ENCODE measurements around the gene POLR2C.
"Not testable (repeated sequence)": the region's sequence is repeated elsewhere in the genome, so short reads cannot be mapped to it uniquely, and the experiment has no call there.

POLR2C gene

GRCh38 chr16:57479976-57480753 is 17.7 kb downstream of the POLR2C start:
- no peak for DNase-seq (ENCODE audit: low spot score)

- DNase-seq (ENCODE audit: low spot score), result no peak
Observed at GRCh38 chr16:57480754-57481230, 18.3 kb downstream of the POLR2C start.

- DNase-seq (ENCODE audit: low spot score), result no peak
Observed at GRCh38 chr16:57481421-57481820, 18.9 kb downstream of the POLR2C start.

- no peak for DNase-seq (ENCODE audit: low spot score)
Observed at GRCh38 chr16:57482845-57483545, 20.5 kb downstream of the POLR2C start.

GRCh38 chr16:57483725-57484514 is 21.4 kb downstream of the POLR2C start:
- DNase-seq (ENCODE audit: low spot score), result no peak

- DNase-seq (ENCODE audit: low spot score), result no peak
Observed at GRCh38 chr16:57484515-57485005, 22.1 kb downstream of the POLR2C start.

DNA sequence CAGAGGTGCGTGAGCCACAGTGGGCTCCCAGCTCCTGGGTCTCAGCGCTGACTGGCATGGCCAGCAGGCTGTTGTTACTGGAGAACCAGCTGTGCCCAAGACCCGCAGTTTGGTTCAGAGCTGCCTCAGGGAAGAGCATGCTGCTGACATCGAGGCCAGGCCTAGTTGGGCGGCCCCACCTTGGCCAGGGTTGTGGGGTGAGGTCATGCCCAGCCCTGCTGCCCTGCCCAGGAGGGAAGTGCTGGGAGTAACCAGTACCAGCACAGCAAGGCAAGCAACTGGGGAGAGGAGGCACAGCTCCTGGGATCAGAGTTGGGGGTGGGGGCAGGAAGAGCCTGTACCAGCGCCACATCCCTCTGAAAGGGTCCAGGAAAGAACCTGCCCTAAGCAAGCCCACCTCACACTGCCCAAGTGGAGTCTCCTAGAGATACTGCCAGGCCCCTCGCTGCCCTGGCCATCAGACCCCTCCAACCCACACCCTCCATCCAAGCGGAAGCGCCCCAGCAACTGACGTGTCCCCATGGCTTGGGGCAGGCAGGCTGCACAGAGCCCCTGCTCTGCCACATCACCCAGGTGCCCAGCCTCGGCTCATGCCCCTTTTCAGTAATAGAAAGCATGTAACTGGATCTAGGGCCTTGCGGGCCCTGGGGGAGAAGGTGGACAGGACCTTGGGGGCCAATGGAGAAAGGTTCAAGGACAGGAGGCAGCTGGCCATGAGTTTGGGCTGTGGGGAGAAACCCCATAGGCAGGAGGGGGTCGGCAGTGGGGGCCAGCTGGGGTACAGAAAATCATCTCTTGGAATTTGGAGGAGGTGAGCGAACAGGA is 22.8 kb downstream of the POLR2C start:
- DNase-seq (ENCODE audit: low spot score), result no peak

DNA sequence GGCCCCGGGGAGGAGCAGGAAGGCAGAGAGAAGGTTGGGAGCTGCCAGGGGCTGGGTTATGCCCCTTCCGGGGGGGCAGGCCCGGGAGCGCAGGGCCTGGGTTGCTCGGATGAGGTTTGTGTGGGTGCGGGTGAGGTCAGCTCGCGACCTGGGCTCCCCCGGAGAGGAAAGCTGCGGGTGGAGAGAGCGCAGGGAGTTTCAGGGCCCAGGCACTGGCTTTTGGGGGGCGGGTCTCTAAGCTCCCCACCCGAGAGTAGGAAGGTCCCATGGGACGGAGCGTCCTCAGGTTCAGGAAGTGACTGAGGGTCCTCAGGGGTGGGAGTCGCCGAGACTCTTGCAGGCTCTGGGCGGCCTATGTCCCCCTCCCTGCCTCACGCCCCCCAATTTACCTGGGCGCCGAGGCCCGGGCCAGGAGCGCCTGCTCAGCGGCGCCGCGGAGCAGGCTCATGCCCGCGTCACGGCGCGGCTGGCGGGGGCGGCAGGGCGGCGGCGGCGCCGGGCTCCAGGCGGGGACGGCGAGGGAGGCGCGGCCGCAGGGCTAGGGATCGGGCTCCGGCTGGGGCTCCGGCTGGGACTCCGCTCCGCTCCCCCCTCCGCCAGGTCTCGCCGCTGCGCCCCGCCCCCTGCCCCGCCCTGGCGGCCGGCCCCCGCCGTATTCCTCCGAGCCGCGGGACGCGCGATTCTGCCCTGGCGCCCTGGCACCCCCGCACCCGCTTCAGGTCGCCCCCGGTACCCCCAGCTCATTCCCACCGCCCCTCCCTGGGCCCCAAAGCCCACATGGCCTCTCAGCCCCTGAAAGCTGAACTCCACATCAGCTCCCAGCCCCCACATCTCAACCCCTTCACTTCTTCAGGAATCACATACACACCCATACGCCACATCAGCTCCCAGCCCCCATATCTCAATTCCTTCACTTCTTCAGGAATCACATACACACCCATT is 23.7 kb downstream of the POLR2C start, which contains the start of gene DOK4:
Gene DOK4, minus strand, starts transcription at position 578 of the 942 bp plus-strand sequence. CDS start 6,986 bp downstream, outside the sequence.
- peak; percentile 70 for DNase-seq (ENCODE audit: low spot score)

DNA sequence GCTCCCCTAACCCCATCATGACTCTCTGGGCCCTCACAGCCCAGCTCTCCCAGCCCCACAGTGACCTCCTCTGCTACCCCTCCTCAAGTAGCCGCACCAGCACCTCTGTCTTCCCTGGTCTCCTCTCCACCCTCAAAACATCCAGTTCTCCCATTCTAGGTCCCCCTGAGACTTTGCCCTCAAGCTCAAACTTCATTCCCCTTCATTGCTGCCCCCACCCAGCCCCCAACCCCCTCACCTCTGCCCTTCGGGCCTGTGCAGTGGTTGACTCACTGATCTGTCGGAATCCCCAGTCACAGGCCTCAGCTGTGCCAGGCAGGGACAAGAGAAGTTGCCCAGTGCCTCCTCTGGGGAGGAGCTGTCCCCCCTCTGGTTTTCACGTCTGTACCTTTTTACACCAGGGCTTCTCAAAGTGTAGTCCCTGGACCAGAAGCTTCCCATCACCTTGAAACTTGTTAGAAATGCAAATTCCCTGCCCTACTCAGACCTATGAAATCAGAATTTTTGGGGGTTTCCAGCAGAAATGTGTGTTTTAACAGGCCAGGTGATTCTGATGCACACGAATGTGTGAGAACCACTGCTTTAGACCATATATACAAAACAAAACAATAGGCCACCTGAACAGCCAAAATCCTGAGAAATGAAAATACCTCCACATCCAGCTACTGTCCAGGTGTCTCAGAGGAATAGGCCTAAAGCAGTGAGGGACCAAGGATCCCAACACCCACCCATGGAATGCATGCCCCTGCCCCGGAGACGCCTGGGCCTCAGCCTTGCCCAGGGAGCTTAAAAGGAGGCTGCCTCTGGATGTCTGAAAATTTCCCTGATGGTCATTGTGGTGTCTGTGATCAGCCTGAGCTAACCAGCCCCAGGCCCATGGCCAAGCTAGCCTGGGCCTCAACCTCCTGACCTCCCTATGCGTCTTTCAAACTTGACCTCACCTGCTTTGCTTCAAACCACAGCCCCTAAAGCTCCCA is 24.7 kb downstream of the POLR2C start:
- no peak for DNase-seq (ENCODE audit: low spot score)

DNA sequence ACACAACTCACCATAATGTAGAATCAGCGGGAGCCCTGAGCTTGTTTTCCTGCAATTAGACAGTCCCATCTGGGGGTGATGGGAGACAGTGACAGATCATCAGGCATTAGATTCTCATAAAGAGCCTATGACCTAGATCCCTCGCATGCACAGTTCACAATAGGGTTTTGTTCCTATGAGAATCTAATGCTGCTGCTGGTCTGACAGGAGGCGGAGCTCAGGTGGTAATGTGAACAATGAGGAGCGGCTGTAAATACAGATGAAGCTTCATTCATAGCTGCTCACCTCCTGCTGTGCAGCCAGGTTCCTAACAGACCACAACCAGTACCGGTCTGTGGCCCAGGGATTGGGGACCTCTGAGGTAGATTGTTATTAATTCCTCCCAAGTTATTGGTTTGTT is 26.8 kb downstream of the POLR2C start:
- DNase-seq (ENCODE audit: low spot score), result no peak

DNA sequence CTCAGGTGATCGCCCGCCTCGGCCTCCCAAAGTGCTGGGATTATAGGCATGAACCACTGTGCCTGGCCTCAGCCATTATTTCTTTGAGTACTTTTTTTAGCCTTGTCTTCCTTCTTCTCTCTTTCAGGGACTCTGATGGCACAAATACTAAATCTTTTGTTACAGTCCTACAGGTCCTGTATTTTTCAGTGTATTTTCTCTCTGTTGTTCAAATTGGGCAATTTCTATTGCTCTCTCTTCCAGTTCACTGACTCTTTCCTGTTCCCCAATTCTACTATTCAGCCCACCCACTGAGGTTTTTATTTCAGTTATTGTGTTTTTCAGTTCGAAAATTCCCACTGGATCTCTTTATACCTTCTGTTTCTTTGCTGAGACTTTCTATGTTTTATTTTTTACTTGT is 31.3 kb downstream of the POLR2C start:
- no peak for DNase-seq (ENCODE audit: low spot score)

GRCh38 chr16:57497121-57497520 is 34.6 kb downstream of the POLR2C start:
- DNase-seq (ENCODE audit: low spot score), result no peak

- DNase-seq (ENCODE audit: low spot score), result no peak
Observed at GRCh38 chr16:57498031-57498430, 35.6 kb downstream of the POLR2C start.

- DNase-seq (ENCODE audit: low spot score), result not testable (repeated sequence)
Observed at GRCh38 chr16:57499941-57500340, 37.5 kb downstream of the POLR2C start.

GRCh38 chr16:57500578-57501111 is 38.2 kb downstream of the POLR2C start:
- no peak for DNase-seq (ENCODE audit: low spot score)

DNA sequence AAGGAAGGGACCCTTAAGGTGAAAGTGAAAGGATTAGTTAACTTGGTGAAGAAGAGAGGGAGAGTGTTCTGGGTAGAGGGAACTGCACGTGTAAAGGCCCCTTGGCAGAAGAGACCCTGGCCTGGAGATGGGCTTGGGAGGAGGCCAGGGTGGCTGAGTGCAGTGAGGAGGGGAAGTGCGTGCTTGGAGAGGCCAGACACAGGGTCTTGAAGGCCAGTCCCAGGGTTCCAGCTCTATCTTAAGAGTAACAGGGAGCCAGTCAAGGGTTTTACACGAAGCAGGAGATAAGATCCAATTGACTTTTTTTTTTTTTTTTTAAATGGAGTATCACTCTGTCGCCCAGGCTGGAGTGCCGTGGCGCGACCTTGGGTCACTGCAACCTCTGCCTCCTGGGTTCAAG is 39.0 kb downstream of the POLR2C start:
- DNase-seq (ENCODE audit: low spot score), result no peak

DNA sequence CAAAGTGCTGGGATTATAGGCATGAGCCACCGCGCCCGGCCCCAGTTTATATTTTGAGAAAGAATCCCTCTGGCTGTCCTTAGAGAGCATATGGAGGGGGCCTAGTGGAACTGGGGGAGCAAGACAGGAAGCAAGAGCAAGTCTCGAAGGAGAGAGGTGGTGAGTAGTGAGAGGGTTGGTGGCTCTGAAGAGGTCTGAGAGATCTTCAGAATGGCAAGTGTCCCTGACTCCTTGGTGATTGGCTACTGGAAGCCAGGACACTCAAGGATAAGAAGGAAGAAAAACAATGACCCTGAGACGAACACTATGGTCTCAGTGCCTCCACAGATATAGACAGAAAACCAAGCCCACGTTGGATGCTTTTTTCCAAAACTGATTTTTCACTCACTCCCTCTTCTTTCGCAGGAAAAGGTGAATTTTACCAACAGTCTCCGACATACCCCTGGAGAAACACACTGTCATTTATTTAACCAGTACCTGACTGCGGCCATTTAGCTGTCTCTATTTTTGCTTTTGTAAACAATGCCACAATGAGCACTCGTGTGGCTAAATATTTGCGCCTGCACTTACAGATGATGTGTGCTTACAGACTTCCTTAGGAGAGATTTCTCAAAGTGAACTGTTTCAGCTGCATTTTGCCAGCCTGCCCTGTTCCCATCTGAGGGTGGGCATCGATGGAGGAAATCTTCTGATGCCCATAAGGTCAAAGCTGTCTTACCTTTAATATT is 39.7 kb downstream of the POLR2C start:
- no peak for DNase-seq (ENCODE audit: low spot score)

GRCh38 chr16:57503366-57503765 is 40.9 kb downstream of the POLR2C start:
- DNase-seq (ENCODE audit: low spot score), result no peak

Measured in CD4-positive, alpha-beta T cell treated with Interleukin-6 at 100 ng/mL for 8 hours (primary cell).